ENCODE measurements around the gene RPP40.

DNA sequence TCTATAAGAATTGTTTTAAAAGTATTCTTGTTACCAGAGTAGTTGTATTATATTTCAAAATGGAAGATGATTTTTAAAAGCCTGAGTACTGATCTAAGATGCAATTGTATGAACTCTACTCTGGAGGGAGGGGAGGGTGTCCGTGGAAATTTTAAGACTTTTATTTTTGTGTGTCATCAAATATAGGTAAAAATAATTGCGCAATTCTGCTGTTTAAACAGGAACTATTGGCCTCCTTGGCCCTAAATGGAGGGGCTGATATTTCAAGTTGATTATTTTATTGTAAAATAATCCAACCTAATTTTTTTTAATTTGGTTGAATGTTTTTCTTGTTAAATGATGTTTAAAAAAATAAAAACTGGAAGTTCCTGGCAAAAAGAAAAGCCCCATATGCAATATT lies 38.1 kb upstream of the RPP40 start:
- TF ChIP-seq, protein P1, sequence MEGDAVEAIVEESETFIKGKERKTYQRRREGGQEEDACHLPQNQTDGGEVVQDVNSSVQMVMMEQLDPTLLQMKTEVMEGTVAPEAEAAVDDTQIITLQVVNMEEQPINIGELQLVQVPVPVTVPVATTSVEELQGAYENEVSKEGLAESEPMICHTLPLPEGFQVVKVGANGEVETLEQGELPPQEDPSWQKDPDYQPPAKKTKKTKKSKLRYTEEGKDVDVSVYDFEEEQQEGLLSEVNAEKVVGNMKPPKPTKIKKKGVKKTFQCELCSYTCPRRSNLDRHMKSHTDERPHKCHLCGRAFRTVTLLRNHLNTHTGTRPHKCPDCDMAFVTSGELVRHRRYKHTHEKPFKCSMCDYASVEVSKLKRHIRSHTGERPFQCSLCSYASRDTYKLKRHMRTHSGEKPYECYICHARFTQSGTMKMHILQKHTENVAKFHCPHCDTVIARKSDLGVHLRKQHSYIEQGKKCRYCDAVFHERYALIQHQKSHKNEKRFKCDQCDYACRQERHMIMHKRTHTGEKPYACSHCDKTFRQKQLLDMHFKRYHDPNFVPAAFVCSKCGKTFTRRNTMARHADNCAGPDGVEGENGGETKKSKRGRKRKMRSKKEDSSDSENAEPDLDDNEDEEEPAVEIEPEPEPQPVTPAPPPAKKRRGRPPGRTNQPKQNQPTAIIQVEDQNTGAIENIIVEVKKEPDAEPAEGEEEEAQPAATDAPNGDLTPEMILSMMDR (IDR thresholded peaks at IDR 0.05): no peak
- no peak for TF ChIP-seq POLR2A (IDR thresholded peaks at IDR 0.05)
